Pons (tissue), 1 donor: ENCODE data around the gene RAB35.

Experiments used
- DNase-seq: peaks from one replicate; pipeline ENCODE4 v3.0.0-alpha.2; 2016; ENCODE audit warnings: low spot score

RAB35 gene

DNA sequence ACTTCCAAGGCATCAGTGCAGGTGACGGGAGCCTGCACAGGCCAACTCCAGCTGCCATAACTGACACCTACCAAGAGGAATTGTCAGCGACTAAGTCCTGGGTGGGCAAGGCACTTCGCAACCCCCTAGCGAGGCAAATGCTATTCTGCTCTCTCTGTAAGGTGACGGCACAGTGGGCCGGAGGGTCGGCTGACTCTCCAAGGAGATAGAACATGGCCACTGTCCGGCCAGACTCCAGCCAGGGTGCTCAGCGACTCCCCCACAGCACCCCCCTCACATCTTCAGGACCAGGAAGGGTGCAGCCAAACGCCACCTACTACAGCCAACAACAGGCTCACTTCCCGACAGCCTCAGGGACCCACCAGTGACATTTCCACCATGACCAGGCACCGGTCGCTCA lies 13.2 kb downstream of the RAB35 start:
- DNase-seq = no peak

DNA sequence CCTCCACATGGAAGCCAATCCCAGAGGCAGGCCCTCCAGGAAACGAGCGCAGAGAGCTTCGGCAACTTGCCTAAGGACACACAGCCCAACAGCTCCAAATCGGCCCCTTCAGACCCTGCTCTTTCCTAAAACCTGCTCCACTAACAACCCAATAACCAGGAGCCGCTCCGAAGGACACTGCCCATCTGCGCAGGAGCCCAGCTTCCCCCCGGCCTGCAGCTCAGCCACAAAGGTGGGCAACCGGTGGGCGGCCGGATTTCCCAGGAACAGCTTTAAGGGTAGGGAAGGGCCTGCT lies 13.6 kb downstream of the RAB35 start:
- no peak for DNase-seq

DNA sequence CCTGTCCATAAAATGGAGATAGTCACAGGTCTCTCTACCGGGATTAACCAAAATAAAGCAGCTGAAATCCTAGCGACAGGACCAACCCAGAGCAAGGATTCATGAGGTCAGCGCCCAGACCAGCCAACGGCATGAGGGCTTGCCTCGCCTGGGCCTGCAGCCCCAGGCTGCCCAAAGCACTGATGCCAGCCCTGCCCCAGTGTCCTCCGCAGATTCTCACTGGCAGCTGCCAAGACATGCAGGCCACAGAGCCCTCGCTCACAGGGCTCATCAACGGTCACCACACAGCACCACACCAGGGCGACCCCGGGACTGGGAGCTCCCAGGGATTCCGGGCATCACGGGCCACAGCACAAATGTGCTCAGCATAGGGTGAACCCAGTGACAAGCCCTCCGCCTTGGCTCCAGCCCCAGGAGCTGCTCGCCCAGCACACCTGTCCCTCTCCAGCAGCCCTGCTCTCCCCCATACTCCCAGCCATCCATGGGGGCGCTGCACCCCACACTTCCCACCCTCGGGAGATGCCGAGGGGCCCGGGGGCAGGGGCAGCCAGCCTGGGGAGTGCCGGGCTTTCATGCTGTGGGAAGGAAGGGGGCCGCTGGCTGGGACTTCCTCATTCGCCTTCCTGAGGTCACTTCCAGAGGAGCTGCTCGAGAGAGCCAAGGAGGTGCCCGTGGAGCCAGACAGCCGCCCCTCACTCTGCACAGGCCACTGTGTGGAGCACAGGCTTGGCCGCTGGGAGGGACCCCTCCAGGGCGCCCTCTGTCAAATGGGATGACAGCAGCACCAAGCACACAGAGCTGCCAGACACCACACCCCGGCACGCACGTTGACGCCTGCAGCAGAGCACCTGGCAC lies 14.1 kb downstream of the RAB35 start:
- no peak for DNase-seq

DNA sequence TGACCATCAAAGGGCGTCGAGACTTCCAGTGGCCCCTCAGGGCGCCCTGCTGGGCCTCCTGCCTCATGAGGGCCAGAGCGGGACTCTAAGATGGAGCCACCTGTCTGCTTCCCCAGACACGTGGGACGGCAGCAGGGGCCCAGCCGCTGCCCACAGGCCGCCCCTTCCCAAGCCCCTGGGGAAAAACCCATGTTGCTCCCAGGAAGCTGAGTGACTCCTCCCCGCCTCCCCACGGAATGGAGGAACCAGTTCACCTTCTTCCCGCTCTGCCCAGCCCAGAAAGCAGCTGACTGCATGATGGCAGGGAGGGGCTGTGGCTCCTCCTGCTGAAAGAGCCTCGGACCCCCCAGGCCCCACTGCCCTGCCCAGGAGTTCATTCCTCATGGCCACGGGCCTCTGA lies 14.9 kb downstream of the RAB35 start:
- DNase-seq = no peak

DNA sequence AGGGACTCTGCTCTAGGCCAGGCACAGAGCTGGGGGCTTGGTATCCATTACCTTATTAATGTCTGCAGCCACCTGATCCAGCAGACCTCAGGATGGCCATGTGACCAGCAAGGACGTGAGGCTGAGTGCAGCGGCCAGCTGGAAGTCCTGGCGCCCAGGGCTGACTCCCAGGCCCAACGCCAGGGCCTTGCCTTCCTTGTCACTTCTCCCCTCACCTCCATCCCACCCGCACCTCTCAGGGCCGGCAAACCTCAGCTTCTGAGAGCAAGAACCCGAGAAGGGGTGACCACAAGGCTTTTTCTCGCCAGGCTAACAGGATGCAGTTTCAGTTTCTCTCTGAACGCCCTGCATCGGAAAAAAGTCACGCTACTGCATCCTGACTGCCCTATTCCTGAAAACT lies 15.4 kb downstream of the RAB35 start:
- DNase-seq = no peak

DNA sequence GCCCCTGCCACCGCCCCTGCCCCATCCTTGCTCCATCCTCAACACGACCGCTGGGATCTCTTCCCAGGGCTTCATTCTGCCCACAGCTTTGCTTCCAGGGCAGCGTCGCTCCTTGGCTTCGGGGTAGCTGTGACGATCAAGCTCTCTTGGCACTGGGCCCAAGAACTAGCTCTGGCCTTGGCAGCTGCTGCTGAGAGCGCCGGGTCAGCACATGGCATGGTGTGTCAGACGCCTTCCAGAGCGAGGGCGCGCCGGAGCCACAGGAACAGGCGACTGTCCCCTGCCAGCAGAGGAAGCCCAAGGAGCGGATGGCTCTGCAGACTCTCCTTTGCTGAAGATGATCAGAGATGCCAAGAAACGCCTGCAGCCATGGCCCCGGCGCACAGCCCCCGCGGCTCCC lies 15.9 kb downstream of the RAB35 start:
- peak; percentile 82 for DNase-seq

DNA sequence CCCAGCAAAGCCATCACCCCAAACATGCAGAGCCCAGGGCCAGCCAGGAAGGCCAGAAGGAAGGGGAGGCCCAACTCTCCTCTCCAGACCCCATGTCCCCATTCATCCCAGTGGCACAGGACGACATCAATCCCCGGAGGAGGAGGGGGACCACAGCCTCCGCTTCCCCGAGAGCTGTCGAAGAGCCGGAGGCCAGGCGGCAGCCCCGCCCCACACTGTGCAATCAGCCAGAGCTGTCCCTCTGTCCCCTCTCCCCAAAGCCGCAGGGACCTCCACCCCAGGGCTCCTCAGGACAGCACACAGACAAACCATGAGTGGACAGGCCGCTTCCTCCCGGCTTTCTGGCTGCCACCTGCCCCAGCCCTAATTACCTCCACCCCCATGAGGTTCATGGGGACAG lies 16.8 kb downstream of the RAB35 start:
- DNase-seq = no peak

DNA sequence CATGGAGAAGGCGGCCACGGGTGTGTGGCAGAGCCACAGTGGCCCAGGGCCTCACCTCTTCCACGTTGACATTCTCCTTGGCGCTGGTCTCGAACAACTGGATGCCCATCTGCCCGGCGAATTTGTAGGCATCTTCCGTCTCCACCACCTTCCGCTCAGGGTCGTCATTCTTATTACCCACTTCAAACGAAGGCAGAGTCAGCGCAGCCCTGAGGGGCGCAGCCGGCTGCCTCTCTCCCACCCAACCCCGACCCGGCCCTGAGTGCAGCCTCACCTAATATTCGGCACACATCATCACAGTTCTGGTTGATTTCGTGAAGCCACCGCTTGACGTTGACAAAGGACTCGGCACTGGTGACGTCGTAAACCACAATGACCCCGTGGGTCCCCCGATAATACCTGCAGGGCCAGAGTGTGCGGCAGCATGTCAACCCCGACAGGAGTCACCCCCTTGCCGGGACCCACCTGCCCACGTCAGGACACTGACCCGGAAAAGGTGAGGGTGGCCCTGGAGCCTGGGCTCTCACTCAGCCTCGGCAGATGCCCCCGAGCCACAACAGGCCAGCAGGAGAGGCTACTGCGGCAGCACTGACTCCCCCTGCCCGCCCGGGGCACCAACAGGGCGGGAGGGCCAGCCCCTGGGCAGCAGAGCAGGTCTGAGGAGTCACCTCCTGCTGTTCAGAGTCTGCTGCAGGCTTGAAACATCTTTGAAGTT lies 17.6 kb downstream of the RAB35 start:
- DNase-seq = no peak

DNA sequence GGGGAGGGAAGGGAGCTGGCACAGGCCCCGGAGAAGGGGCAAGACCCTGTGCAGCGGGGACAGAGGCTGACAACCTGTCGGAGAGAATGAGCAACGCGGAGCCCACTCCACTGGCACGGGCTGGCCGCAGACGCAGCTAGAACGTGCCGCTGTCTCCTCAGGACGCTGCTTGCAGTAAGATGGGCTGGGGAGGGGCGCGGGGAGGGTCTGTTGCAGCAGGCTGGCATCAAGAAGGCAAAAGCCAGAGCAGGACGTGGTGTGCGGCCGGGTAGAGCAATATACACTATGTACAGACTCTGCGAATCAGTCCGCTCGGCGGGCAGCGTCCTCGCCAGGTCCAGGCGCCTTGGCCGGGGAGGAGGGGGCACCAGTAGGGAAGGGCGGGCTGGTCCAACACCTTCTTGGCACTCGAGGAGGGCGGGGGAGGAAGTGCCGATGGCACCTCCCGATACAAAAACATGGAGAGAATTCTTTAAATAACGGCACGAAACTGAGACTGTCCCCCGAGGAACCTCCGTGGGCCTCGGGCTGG lies 19.8 kb downstream of the RAB35 start:
- DNase-seq = no peak

DNA sequence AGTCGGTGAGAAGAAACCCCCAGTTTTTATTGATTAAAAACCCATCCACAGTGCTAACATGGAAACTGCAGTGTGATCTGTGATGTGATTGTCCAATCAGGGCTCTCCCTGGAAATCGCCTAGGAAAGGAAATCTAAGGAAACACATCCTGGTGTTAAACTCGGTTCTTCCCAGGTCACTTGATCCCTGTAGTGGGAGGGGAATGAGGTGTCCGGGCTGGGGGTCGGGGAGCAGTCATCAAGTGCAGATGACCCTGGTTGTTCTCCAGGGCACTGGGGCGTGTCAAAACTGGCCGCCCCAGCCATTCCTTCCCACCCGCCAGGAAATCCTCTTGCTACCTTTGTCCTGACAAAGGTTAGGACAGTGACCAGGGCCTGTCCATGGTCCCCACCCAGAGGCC lies 20.8 kb downstream of the RAB35 start:
- DNase-seq = no peak

DNA sequence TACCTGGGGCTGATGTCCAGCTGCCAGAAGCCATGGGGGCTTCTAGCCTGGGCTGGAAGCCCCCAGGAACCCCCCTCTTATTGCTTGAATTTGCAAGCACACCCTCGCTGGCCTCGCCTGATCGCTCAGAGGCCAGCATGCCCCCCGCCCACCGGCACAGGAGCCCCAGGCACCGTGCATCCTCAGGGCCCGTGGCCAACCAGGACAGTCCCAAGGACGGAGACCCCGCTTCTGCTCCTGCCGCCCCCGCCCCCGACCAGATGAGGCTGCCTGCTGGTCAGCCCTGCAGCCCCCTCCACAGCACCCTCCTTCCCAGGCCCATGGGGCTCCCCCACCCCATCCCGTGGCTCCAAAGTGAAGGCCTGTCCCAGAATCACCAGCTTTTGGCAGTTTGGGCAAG lies 21.2 kb downstream of the RAB35 start:
- DNase-seq = no peak

DNA sequence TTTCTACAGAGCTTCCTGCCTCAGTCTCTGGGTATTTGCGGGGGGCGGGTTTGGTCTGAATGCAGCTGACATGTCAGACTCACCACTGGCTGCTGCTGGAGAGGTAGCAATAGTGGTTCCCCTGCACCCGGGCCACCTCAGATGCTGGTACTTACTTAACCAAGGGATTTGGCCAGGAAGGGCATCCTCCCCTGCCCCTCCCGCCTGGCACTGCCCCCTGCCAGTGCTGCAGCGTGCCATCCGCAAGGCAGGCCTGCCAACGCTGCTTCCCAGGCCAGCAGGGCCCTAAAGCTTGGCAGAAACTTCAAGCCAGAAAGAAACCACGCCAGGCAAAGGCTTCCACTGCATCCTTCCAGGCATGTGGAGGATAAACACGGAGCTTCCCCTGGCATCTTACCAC lies 22.1 kb downstream of the RAB35 start:
- DNase-seq = no peak

DNA sequence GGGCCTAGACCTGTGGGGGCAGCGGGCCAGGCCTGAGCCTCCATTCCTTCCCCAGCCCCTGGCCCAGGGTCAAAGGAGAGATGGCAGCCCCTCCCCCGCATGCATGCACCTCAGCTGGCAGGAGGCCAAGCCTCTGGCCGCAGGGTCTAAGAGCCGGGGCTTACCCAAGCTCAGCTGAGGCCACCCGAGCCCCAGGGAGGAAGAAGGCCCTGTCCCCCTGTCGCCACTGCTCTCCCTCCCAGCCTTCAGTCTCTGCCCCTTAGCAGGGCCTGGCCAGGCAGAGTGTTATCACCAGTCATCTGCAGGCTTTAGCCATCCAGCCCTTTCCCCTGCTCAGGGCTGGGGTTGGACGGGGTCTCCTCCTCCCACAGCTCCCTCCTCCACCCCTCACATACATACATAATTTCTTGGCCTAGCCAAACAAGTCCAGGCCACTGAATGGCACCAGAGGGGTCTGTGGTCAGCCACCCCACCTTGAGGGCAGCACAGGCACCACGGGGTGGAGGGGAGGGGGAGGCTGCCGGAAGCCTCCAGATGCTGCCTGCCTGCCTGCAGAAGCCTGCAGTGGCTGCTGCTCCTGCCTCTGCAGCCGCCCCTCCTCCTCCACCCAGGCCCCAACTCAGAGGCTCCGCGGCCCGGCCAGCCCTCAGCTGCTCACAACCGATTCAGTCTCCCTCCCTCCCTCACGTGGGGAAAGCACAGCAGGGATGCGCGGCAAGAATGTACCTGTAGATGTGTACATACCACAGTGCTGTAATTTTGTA lies 22.8 kb downstream of the RAB35 start:
- DNase-seq = no peak

DNA sequence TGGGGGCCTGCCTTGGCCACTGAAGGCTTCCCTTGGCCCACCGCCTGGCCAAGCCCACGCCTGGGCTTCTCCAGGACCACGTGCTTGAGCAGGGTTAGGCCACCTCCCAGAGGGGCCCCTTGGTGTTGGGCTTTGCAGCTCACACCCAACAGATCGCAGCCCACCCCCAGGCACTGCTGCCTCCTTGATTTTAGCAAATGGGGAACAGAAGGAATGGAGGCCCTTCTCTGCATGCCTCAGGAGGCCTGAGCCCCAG lies 23.3 kb downstream of the RAB35 start:
- DNase-seq = no peak

DNA sequence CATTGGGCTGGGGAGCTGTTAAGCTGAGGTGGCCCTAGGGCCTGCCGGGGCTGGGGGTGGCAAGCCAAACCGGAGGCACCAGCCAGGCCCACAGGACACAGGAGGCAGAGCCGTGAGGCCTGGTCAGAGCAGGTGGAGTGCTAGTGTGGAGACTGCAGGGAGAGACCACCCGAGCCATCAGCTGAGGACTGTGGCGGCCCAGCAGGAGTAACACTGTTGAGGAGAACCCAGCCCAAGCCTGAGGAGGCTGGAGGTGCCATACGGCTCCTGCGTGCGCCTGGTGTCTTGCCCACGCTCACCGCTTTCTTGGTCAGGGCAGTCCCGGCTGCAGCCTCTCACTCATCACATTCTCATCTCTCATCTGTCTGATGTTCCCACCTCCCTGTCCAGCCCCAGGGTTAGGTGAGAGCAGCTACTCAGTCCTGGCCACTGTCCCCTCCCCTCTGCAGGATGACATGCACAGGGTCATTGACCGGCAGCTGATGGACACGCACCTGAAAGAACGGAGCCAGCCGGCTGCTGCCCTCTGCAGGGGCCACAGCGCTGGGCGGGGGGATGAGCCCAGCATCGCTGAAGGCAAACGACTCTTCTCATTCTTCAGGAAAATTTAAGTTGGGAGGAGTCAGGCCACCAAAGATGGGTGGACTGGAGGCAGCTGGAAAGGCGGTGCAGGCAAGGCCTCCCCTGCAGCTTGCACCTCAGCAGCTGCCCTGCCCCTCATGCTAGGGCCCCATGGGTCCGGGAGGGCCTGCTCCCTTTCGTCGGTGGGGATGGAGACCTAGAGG lies 23.8 kb downstream of the RAB35 start:
- no peak for DNase-seq

DNA sequence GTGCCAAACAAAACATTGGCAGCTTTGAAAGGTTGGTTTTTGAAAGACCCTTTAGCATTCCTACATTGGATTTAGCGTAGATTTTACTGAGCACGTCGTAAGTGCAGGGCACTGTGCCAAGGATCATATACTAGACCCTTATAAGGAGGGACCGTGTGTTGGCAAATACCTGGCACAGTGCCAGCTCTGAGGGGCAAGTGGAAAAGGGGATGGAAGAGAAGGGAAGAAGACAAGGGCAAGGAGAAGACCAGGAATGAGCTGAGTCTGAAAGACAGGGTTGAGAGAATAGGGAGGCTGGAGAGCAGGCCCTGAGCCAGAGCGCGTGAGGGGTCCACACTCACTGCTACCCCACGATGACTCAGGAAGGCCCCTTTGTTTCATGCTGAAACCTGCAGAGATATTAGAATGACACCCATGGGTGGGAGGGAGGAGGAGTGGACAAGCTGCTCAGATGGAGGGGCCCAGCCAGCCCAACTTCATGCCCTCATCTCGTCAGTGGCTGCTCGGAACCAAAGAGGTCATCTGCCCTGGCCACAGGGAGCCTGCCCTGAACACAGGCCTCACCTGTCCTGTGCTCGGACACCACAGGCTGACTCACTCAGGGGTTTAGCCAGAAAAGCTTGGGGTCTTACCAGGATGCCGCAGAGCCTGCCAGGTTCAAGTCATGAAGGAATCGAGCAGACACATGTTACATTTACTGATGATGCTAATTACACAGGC lies 25.0 kb downstream of the RAB35 start:
- DNase-seq = no peak

DNA sequence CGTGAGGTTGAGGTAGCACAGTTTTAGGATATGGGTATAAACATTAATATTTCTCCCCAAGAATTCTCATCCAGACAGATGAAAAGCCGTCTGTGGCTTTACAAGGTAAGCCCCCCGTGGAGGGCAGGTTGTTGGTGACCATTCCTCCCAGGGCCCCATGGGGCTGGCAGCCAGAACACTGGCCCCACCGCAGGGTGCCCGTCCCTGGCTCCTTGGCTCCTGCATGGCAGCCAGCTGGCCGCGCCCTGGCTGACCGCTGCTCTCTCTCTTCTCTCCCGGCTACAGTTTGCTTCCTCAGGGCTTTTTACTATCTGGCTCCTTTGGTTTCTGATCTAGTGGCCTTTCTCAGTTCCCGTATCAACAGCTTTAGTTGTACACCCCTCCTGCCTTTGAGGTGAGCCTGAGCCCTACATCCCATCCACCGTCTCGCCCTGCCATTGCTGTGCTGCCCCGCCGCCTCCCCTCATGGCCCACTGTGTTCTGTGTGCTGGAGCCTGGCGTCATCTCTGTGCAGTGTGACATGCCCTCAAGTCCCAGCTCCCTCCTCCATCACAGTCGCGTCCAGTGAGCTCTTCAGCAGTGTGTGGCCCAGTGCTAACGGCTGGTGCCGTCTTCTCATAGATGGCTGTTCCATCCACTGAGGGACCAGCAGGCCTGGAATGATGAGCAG lies 25.8 kb downstream of the RAB35 start:
- DNase-seq = no peak

DNA sequence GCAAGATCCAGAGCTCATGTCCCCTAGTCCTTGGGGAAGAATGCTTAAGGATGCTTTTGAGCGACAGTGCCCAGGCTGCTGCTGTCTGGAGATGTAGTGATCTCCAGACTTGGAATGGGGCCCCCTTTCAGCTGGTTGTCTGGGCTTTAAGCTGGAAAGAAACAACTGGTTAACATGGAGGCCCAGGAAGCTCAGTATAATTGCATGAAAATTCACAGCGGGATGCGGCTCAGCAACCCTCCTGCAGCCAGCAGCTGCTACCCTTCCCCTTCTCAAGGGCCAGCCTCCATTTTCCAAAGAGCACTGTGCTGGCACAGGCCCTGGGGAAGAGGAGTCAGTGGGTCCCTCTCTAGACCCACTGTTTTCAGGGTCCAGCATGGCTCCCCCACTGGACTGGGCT lies 26.3 kb downstream of the RAB35 start:
- no peak for DNase-seq

DNA sequence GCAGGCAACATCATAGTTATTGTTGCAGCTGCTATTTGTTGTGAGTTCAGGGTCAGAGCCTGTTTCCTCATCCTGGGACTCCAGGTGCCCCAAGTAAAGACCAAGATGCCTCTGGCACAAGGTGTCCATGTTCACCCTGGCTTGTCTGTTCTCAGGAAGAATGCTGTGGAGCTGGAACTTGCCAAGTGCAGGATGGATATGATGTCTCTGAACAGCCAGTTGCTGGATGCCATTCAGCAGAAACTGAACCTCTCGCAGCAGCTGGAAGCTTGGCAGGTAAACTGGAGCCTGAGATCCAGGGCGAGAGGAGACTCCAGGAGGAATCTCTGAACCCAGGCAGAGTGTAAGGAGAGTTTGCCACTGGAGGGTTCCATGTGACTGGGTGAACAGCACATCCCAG lies 26.8 kb downstream of the RAB35 start:
- no peak for DNase-seq

DNA sequence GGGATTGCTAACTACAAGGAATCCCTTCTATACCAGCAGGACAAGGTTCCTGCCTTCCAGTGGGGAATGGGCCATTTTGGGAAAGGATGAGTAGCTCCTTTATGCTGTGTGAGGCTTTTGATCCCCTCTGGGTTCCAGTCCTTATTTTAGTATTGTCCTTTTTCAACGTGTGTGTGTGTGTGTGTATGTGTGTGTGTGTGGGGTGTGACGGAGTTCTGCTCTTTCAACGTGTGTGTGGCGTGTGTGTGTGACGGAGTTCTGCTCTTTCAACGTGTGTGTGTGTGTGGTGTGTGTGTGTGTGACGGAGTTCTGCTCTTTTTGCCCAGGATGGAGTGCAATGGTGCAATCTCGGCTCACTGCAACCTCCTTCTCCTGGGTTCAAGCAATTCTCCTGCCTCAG lies 27.4 kb downstream of the RAB35 start:
- no peak for DNase-seq
